ENCODE data around the gene WWOX. TPM values are rescaled to one million over a fixed set of nuclear protein-coding genes. Genes with fewer than 3 reads are reported as not detected.
A peak's percentile ranks its signal among the peaks of the same experiment; 100 is the strongest.

The WWOX gene
- total RNA-seq, 2 experiments from 2014 or later, result 19.1 to 23.7 TPM

GRCh38 chr16:78749745-78750268 lies 650.4 kb downstream of the WWOX start:
- no peaks in the 10 kb centered on the region for H3K27me3 Mint-ChIP-seq
- no peak for DNase-seq
- H3K4me3 Mint-ChIP-seq, result no peak overlapping the region
- no peak overlapping the region for H3K27ac Mint-ChIP-seq
- H3K4me1 Mint-ChIP-seq (ENCODE audit: low read depth), result peaks cover 25% of the 10 kb centered on the region
- ATAC-seq, result peak; percentile 39
- TF ChIP-seq, protein P1, sequence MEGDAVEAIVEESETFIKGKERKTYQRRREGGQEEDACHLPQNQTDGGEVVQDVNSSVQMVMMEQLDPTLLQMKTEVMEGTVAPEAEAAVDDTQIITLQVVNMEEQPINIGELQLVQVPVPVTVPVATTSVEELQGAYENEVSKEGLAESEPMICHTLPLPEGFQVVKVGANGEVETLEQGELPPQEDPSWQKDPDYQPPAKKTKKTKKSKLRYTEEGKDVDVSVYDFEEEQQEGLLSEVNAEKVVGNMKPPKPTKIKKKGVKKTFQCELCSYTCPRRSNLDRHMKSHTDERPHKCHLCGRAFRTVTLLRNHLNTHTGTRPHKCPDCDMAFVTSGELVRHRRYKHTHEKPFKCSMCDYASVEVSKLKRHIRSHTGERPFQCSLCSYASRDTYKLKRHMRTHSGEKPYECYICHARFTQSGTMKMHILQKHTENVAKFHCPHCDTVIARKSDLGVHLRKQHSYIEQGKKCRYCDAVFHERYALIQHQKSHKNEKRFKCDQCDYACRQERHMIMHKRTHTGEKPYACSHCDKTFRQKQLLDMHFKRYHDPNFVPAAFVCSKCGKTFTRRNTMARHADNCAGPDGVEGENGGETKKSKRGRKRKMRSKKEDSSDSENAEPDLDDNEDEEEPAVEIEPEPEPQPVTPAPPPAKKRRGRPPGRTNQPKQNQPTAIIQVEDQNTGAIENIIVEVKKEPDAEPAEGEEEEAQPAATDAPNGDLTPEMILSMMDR (IDR thresholded peaks at IDR 0.05), result no peak
- intact Hi-C loops (cut with micrococcal nuclease), result no loop called here
- POLR2A ChIA-PET, result no interaction called here
- peaks cover 5% of the 10 kb centered on the region for H3K9me3 Mint-ChIP-seq
- H3K36me3 Mint-ChIP-seq (ENCODE audit: low read depth), result peaks cover 3% of the 10 kb centered on the region
- CTCF ChIA-PET, result no interaction called here

DNA sequence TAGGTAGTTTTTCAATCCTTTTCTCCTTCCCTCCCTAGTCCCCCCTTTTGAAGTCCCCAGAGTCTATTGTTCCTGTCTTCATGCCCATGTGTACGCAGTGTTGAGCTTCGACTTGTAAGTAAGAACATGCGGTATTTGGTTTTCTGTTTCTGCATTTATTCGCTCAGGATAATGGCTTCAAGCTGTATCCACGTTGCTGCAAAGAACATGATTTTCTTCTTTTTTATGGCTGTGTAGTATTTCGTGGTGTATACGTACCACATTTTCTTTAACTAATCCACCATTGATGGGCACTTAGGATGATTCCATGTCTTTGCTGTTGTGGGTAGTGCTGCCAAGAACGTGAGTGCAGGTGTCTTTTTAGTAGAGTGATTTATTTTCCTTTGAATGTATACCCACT lies 651.2 kb downstream of the WWOX start:
- no peak for DNase-seq
- no peak overlapping the region for H3K27ac Mint-ChIP-seq
- no peaks in the 10 kb centered on the region for H3K27me3 Mint-ChIP-seq
- TF ChIP-seq, protein P1 (IDR thresholded peaks at IDR 0.05), result no peak
- CTCF ChIA-PET, result no interaction called here
- peaks cover 3% of the 10 kb centered on the region for H3K36me3 Mint-ChIP-seq (ENCODE audit: low read depth)
- ATAC-seq, result no peak
- peaks cover 23% of the 10 kb centered on the region for H3K4me1 Mint-ChIP-seq (ENCODE audit: low read depth)
- POLR2A ChIA-PET, result no interaction called here
- intact Hi-C loops (cut with micrococcal nuclease), result no loop called here
- peaks cover 5% of the 10 kb centered on the region for H3K9me3 Mint-ChIP-seq
- no peak overlapping the region for H3K4me3 Mint-ChIP-seq

DNA sequence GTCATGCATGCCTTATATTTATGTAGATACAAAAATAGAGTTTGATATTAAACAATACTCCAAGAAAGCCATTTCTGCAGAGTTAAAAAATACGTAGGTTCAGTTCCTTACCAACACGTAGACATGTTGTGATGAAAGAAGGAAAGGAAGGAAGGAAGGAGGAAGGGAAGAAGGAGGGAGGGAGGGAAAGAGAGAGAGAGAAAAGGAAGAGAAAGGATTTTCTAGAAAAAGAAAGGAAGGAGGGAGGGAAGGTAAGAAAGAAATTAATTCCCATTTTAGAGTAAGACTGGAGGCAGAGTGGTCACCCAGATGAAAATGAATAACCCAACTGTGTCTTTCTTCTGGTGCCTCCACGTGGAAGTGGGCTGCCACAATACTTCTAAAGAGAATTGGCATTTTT lies 652.1 kb downstream of the WWOX start:
- DNase-seq, result no peak
- H3K27me3 Mint-ChIP-seq, result no peaks in the 10 kb centered on the region
- ATAC-seq, result no peak
- intact Hi-C loops (cut with micrococcal nuclease), result no loop called here
- H3K36me3 Mint-ChIP-seq (ENCODE audit: low read depth), result peaks cover 3% of the 10 kb centered on the region
- no peak overlapping the region for H3K27ac Mint-ChIP-seq
- TF ChIP-seq, protein P1 (IDR thresholded peaks at IDR 0.05), result no peak
- peaks cover 9% of the 10 kb centered on the region for H3K9me3 Mint-ChIP-seq
- no peak overlapping the region for H3K4me3 Mint-ChIP-seq
- ChIA-PET POLR2A (no interaction called here), CTCF (no interaction called here)
- peaks cover 23% of the 10 kb centered on the region for H3K4me1 Mint-ChIP-seq (ENCODE audit: low read depth)

DNA sequence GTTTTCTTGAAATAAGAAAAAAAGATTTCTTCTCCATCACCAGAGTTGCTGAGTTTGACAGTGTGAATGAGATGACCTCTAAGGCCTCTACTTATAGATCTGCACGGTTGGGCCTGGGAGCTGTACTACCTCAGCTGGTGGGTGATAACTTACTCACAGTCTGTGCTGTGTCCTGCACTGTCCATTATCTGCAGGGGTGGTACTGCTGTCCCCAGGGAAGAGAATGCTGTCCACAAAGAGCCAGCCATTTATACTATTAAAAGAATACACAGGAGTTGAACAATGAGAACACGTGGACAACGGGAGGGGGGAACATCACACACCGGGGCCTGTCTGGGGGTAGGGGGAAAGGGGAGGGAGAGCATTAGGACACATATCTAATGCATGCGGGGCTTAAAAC lies 655.3 kb downstream of the WWOX start:
- TF ChIP-seq, protein P1 (IDR thresholded peaks at IDR 0.05), result no peak
- DNase-seq (no peak), ATAC-seq (no peak)
- Mint-ChIP-seq H3K4me1 (ENCODE audit: low read depth) (peaks cover 11% of the 10 kb centered on the region), H3K36me3 (ENCODE audit: low read depth) (peaks cover 3% of the 10 kb centered on the region), H3K27me3 (no peaks in the 10 kb centered on the region), H3K27ac (no peak overlapping the region), H3K9me3 (peaks cover 8% of the 10 kb centered on the region), H3K4me3 (no peak overlapping the region)
- ChIA-PET CTCF (no interaction called here), POLR2A (no interaction called here)
- intact Hi-C loops (cut with micrococcal nuclease), result no loop called here

- TF ChIP-seq, protein P1 (IDR thresholded peaks at IDR 0.05), result no peak
- intact Hi-C loops (cut with micrococcal nuclease), result no loop called here
- H3K27ac Mint-ChIP-seq, result no peak overlapping the region
- no peaks in the 10 kb centered on the region for H3K27me3 Mint-ChIP-seq
- no peak overlapping the region for H3K4me3 Mint-ChIP-seq
- POLR2A ChIA-PET, result no interaction called here
- peaks cover 2% of the 10 kb centered on the region for H3K36me3 Mint-ChIP-seq (ENCODE audit: low read depth)
- H3K9me3 Mint-ChIP-seq, result peaks cover 8% of the 10 kb centered on the region
- ATAC-seq, result no peak
- no peaks in the 10 kb centered on the region for H3K4me1 Mint-ChIP-seq (ENCODE audit: low read depth)
- CTCF ChIA-PET, result interaction anchor here (1.2 kb wide), 1 partner anchor 50 kb away, joined by 4 read pairs; no protein-coding TSS in a partner anchor
- DNase-seq, result no peak
These were observed 656.6 kb downstream of the WWOX start for GRCh38 chr16:78755751-78756661.

Data from activated CD8-positive, alpha-beta T cell treated with anti-CD3 and anti-CD28 coated beads for 36 hours (primary cell).